ENCODE data around the gene RGS12. TPM values are rescaled to one million over a fixed set of nuclear protein-coding genes. Genes with fewer than 3 reads are reported as not detected.
A peak's percentile ranks its signal among the peaks of the same experiment; 100 is the strongest.

The RGS12 gene
- total and polyA plus RNA-seq, 5 experiments from 2014 or later: 1.2 to 2.6 (median 2.0) TPM

DNA sequence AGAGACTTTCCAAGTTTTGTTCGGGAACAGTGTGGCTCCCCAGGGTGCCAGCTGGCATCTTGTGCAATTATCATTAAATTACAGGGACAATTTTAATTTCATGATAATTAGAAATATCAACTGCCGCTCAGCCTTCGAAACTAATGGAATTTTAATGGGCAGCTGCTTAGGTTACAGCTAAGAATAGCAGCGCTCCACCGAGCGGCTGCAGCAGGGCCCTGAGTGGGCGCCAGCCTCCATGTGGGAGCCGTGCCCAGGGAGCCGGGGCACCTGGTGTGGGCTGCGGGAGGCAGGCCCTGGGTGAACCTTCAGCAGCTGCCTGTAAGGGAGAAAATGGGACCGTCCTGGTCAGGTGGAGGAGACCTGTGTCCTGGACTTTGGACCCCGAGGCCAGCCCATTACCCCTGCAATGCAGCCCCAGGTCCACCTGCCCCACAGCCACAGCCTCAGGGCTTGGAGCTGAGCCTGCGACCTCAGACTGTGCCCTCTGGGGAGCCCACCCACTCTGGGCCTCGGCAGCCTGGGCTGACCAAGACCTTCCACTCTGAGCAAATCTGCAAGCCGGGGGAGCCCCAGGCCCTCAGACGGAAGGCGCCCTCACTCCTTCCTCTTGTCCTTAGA is 22.7 kb upstream of the RGS12 start:
- POLR2A ChIA-PET: no interaction called here
- Mint-ChIP-seq H3K36me3 (peaks cover 0 to 5% (median 2%) of the 10 kb centered on the region in 3 donors), H3K4me1 (no peaks in the 10 kb centered on the region), H3K27ac (no peak overlapping the region), H3K9me3 (peaks cover 0 to 11% (median 4%) of the 10 kb centered on the region in 9 donors), H3K4me3 (no peak overlapping the region), H3K27me3 (peaks cover 0 to 1% (median 0%) of the 10 kb centered on the region in 5 donors)
- ATAC-seq (no peak), DNase-seq (no peak)

- Mint-ChIP-seq H3K4me3 (no peak overlapping the region), H3K27ac (no peak overlapping the region), H3K4me1 (no peaks in the 10 kb centered on the region), H3K27me3 (peaks cover 0 to 1% (median 0%) of the 10 kb centered on the region in 5 donors), H3K9me3 (peaks cover 0 to 14% (median 4%) of the 10 kb centered on the region in 9 donors), H3K36me3 (peaks cover 0 to 5% (median 2%) of the 10 kb centered on the region in 3 donors)
- no peak for ATAC-seq
- POLR2A ChIA-PET: no interaction called here
- DNase-seq: no peak
Measured at GRCh38 chr4:3271131-3271530, 21.7 kb upstream of the RGS12 start.

DNA sequence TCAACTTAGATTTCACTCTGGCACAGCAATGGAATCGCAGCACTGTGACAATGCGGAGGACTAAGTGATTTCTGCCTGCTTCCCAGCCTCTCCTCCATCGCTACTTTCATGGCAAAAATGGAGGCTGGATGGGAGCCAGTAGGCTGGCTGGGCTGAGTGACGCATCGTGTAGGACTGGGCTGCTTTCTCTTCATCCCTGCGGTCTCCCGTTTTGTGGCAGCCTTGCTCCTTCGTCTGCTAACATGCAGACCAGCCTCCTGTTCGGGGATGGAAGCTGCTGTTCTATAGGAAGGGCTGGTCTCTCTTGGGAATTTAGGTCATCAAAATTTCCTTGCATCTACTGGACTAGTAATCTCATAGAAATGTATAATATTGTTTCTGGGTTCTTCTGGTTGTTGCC is 15.8 kb upstream of the RGS12 start:
- no peak for DNase-seq
- no peaks in the 10 kb centered on the region for H3K4me1 Mint-ChIP-seq
- H3K36me3 Mint-ChIP-seq: peaks cover 0 to 26% (median 14%) of the 10 kb centered on the region in 3 donors
- H3K9me3 Mint-ChIP-seq: peaks cover 7 to 37% (median 15%) of the 10 kb centered on the region in 9 donors
- POLR2A ChIA-PET: interaction anchor here (0.6 kb wide), 1 partner anchor 1414 kb away, joined by 3 read pairs; no protein-coding TSS in a partner anchor
- H3K27ac Mint-ChIP-seq: no peak overlapping the region
- H3K27me3 Mint-ChIP-seq: peaks cover 0 to 5% (median 0%) of the 10 kb centered on the region in 5 donors
- no peak overlapping the region for H3K4me3 Mint-ChIP-seq
- ATAC-seq: no peak

- DNase-seq: no peak
- no peaks in the 10 kb centered on the region for H3K4me1 Mint-ChIP-seq
- peaks cover 0 to 39% (median 14%) of the 10 kb centered on the region in 9 donors for H3K9me3 Mint-ChIP-seq
- POLR2A ChIA-PET: no interaction called here
- no peak for ATAC-seq
- H3K27me3 Mint-ChIP-seq: peaks cover 0 to 9% (median 4%) of the 10 kb centered on the region in 5 donors
- H3K4me3 Mint-ChIP-seq: no peak overlapping the region
- no peak overlapping the region for H3K27ac Mint-ChIP-seq
- H3K36me3 Mint-ChIP-seq: peaks cover 0 to 21% (median 13%) of the 10 kb centered on the region in 3 donors
Measured at GRCh38 chr4:3280466-3280865, 12.4 kb upstream of the RGS12 start.

- peak overlapping the region in 1 of 10 donors; percentile 12 for H3K27ac Mint-ChIP-seq
- ATAC-seq: no peak
- peaks cover 0 to 17% (median 13%) of the 10 kb centered on the region in 3 donors for H3K36me3 Mint-ChIP-seq
- H3K4me3 Mint-ChIP-seq: no peak overlapping the region
- peaks cover 9 to 29% (median 10%) of the 10 kb centered on the region in 5 donors for H3K27me3 Mint-ChIP-seq
- POLR2A ChIA-PET: no interaction called here
- no peak for DNase-seq
- peaks cover 0 to 7% (median 5%) of the 10 kb centered on the region in 4 donors for H3K4me1 Mint-ChIP-seq
- peaks cover 0 to 37% (median 13%) of the 10 kb centered on the region in 9 donors for H3K9me3 Mint-ChIP-seq
Measured at GRCh38 chr4:3283483-3283882, 9.3 kb upstream of the RGS12 start.

DNA sequence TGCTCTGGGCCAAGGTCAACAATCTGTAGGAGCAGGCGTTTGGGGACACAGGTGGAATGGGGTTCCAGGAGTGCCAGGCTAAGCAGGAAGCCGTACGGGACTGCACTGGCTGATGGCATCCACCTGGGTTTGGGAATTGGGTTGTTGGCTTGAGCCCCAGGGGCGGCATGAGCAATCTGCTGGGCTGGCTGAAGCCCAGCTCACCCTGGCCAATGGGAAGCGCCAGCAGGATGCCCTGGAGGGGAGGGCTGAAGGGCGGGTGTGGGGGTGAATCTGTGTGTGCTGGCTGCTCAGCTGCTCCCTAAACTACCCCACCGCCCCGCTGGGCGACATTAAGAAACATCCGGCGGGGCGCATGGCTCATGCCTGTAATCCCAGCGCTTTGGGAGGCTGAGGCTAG is 8.9 kb upstream of the RGS12 start:
- no peak for ATAC-seq

DNA sequence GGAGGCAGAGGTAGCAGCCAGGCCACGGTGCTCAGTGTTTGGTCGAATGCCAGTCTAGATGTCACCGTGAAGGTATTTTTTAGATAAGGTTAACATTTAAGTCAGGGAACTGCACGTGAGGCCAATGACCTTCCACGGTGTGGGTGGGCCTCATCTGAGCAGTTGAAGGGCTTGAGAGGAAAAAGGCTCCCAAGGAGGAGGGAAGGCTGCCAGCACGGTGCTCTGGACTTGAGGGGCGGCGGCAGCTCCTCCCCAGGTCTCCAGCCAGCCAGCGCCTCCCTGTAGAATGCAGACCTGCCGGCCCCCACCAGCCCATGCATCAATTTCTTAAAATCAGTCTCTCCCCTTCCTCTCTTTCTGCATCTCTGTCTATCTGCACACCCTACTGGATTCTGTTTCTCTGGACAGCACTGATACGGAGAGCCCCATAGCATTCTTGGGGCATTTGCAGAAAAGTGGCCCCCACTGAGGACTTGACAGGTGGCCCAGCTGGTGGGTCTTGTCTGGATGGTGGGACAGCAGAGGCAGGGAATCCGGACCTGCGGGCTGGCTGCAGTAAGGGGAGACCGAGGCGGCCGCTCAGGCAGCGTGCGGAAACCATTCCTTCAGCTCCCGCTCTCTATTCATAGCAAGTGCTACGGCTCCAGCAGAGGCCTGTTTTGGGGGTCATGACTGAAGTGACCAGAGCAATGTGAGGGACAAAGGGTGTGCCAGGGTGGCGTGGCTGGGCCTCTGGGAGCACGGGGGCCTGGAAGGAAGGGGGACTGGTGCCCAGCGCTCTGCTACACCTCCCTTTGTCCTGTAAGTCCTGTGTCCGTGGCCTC is 7.9 kb upstream of the RGS12 start:
- no peak overlapping the region for H3K4me3 Mint-ChIP-seq
- peak overlapping the region in 1 of 10 donors; percentile 29 for H3K27ac Mint-ChIP-seq
- H3K36me3 Mint-ChIP-seq: peaks cover 0 to 10% (median 6%) of the 10 kb centered on the region in 3 donors
- H3K9me3 Mint-ChIP-seq: peaks cover 0 to 29% (median 9%) of the 10 kb centered on the region in 9 donors
- DNase-seq: no peak
- peaks cover 9 to 37% (median 14%) of the 10 kb centered on the region in 5 donors for H3K27me3 Mint-ChIP-seq
- H3K4me1 Mint-ChIP-seq: peaks cover 0 to 7% (median 5%) of the 10 kb centered on the region in 4 donors
- POLR2A ChIA-PET: no interaction called here
- no peak for ATAC-seq

More for the DNA sequence above, 8.9 kb upstream of the RGS12 start:
- peaks cover 0 to 33% (median 9%) of the 10 kb centered on the region in 9 donors for H3K9me3 Mint-ChIP-seq
- H3K27ac Mint-ChIP-seq: no peak overlapping the region
- peaks cover 0 to 7% (median 5%) of the 10 kb centered on the region in 4 donors for H3K4me1 Mint-ChIP-seq
- peaks cover 0 to 12% (median 10%) of the 10 kb centered on the region in 3 donors for H3K36me3 Mint-ChIP-seq
- POLR2A ChIA-PET: no interaction called here
- no peak for DNase-seq
- H3K27me3 Mint-ChIP-seq: peaks cover 9 to 31% (median 10%) of the 10 kb centered on the region in 5 donors
- H3K4me3 Mint-ChIP-seq: no peak overlapping the region

DNA sequence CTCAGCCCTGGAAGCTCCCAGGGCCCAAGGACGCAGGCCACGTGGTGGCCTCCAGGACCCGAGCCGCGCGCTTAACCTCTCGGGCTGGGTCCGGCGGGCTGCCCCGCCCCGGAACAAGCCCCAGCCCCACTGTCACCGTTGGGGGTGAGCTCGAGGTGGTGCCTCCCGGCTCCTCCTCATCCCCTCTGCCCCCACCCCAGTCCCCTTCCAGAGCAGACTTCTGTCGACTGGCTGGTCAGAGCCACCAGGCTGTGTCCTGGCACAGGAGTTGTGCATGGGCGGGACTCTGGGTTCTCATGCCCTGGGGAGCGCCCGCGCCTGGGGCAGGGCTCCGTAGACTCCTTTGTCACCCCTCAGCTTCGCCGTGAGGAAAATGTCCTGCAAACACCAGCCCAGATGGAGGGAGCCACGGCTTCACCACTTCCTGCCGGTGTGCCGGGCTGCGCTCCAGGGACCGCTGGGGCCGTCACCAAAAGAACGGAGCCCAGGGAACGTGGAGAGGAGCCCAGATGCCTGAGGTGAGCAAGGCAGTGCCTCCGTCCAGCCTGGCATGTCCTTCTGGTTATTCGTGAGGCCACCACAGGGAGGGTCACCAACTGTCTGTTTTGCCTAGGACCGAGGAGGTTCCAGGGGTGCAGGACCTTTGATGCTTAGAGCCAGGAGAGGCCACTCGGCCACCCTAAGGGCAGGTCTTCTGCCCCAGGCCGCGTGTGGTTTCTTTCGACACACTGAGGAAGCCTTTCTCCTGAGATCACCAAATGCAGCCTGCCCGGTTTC is 7.1 kb upstream of the RGS12 start:
- peaks cover 0 to 9% (median 6%) of the 10 kb centered on the region in 3 donors for H3K36me3 Mint-ChIP-seq
- H3K4me3 Mint-ChIP-seq: peak overlapping the region in 1 of 10 donors; percentile 13
- DNase-seq (no peak), ATAC-seq (peak in 1 of 2 donors; percentile 25)
- peaks cover 0 to 26% (median 9%) of the 10 kb centered on the region in 9 donors for H3K9me3 Mint-ChIP-seq
- H3K27ac Mint-ChIP-seq: peak overlapping the region in 2 of 10 donors; percentile 9 to 32
- POLR2A ChIA-PET: no interaction called here
- H3K4me1 Mint-ChIP-seq: peaks cover 0 to 7% (median 5%) of the 10 kb centered on the region in 4 donors
- H3K27me3 Mint-ChIP-seq: peaks cover 9 to 45% (median 16%) of the 10 kb centered on the region in 5 donors

DNA sequence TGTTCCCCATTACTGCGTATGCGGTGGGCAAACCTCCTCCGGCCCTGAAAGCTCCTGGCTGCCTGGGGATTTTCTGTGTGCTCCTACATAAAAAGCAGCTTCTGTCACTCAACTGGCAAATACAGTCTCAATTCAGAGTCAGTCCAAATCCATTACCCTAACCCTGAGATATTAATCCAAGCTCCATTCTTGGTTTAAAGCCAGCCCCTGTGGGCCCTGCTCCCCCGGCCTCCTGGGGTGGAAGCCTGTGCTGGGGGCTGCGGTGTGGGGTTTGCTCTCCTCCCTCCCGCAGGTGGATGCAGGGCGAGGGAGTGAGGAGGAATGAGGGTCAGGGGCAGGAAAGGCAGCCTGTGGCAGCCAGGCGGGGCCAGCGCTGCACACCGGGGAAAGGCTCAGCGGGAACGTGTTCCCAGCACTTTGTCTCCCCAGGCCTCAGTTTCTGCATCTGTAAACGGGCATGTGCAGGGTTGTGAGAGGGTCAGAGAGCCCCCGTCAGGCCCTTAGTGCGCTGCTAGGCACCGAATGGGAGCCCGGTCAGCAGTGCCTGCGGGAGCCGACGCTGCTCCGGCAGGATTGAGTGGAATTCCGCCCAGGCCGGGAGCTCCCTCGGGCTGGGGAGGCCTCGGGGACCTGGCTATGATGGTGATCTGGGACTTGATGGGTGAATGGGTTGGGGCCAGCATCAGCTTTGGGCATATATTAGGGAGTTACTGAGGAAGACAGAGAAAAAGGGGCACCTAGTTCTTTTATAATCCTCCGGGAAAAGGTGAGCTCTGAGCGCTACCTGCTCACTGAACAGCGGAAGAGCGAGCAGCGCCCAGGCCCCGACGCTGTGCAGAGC is 6.3 kb upstream of the RGS12 start:
- peaks cover 2 to 10% (median 7%) of the 10 kb centered on the region in 4 donors for H3K4me1 Mint-ChIP-seq
- H3K27me3 Mint-ChIP-seq: peaks cover 13 to 50% (median 17%) of the 10 kb centered on the region in 5 donors
- H3K9me3 Mint-ChIP-seq: peaks cover 0 to 17% (median 6%) of the 10 kb centered on the region in 9 donors
- ATAC-seq (no peak), DNase-seq (no peak)
- POLR2A ChIA-PET: no interaction called here
- H3K36me3 Mint-ChIP-seq: peaks cover 0 to 5% (median 5%) of the 10 kb centered on the region in 3 donors
- H3K27ac Mint-ChIP-seq: peak overlapping the region in 1 of 10 donors; percentile 1
- no peak overlapping the region for H3K4me3 Mint-ChIP-seq

DNA sequence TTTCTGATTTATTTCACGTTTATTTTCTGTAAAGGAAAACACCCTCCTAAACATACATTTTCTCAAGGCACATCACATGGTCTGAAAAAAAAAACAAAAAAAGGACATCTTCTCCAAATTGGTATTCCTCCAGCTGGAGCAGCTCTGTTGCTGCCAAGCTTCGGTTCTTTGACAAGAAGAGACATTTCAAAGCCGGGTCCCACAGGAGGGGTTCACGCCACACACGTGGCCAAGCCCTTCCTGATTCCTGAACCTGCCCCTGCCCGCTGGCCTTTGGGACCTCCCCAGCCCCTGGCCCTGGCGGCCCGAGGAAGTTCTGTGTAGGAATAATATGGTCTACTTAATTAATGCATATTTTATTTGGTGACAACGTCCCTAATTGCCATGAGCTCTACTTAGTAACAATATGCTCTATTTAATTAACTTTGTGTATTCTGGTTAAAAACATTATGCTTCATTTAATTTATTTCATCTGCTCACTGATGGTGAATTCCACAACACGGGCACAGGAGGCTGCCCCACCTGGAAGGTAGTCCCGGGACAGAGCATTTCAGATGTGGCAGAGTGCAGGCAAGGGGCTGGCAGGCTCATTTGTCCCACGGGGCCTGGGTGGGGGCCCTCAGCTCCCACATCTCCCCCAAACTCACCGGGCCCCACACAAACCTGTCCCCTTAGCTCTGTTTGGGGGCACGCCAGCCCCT is 5.4 kb upstream of the RGS12 start:
- POLR2A ChIA-PET: no interaction called here
- Mint-ChIP-seq H3K27me3 (peaks cover 15 to 54% (median 21%) of the 10 kb centered on the region in 5 donors), H3K4me1 (peaks cover 9 to 15% (median 11%) of the 10 kb centered on the region in 4 donors), H3K9me3 (peaks cover 0 to 9% (median 0%) of the 10 kb centered on the region in 9 donors), H3K4me3 (peak overlapping the region in 1 of 10 donors; percentile 17), H3K36me3 (no peaks in the 10 kb centered on the region), H3K27ac (no peak overlapping the region)
- ATAC-seq (no peak), DNase-seq (no peak)

DNA sequence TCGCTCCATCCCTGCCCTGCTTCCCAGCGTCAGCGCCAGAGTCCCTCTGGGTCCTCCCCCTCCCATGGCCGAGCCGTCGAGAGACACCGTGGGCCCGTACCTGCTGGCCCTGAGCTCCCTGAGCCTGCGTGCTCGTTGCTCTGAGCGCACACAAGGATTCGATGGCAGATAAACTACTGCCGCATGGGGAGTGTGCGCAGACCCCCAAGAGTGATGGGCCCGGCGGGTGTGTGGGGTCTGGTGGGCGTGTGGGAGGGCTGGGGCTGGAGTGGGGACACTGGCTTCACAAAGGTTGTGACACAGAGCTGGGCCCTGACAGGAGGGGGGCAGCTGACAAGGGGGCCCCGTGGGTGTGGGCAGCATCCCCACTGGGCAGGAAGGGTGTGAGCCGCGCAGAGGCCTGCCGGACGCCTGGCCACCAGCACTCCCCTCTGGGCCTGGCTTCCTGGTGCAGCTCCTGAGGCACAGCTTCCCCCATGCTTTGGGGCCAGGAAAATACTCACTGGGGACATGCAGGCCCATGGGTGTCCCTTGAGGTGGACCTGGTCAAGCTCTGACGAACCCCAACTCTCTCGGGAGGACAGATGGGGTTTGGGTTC is 4.8 kb upstream of the RGS12 start:
- Mint-ChIP-seq H3K9me3 (peaks cover 0 to 2% (median 0%) of the 10 kb centered on the region in 9 donors), H3K36me3 (no peaks in the 10 kb centered on the region), H3K27ac (no peak overlapping the region), H3K4me1 (peaks cover 9 to 15% (median 11%) of the 10 kb centered on the region in 4 donors), H3K4me3 (no peak overlapping the region), H3K27me3 (peaks cover 15 to 54% (median 18%) of the 10 kb centered on the region in 5 donors)
- POLR2A ChIA-PET: no interaction called here
- no peak for ATAC-seq
- DNase-seq: no peak
